K562 (cell line): ENCODE measurements around the gene IPO9. TPM values are rescaled to one million over a fixed set of nuclear protein-coding genes. Genes with fewer than 3 reads are reported as not detected.

ENCODE experiments used
- ATAC-seq: fragments of 200-7000 bp; cut with Tn5 transposase; 3 replicates; pipeline ENCODE4 v1.9.1; 2020; ENCODE audit warnings: moderate library complexity
- BruUV-seq: library from RNA; stranded (reverse); fragments of 400-500 nt; replicated peaks from 2 replicates; lab custom pipeline; 2021; lab: Mats Ljungman, UMichigan
- CTCF ChIA-PET: fragments of 300-600 bp; formaldehyde crosslinking; extraction: SDS; loops from one replicate; lab custom pipeline; 2021; ENCODE audit warnings: low intra/inter-chr PET ratio; lab: Yijun Ruan, JAX
- POLR2A ChIA-PET: fragments of 300-600, 350-650 bp; sonication (Branson Sonifier 250); formaldehyde crosslinking; extraction: SDS; loops from one replicate; lab custom pipeline; 2021; ENCODE audit warnings: antibody characterized with exemption, inconsistent platforms; lab: Yijun Ruan, JAX
- DNase-seq, 4 experiments: peaks; one replicate each; pipeline versions ENCODE4 v3.0.0 to v3.0.0-alpha.2; 2011 to 2018; ENCODE audit warnings: low spot score in 3 of 4, mixed read lengths in 3 of 4; ENCODE audit errors: extremely low read depth in 1 of 4
- FAIRE-seq: peaks from 2 replicates; lab custom pipeline; 2011; peaks lifted over from hg19 to GRCh38; lab: Jason Lieb, UNC
- H2AFZ ChIP-seq: 2 replicates; pipeline ENCODE4 v1.6.0; 2011; ENCODE audit warnings: low read depth, low read length, control low read depth, inconsistent platforms
- H3K27ac ChIP-seq: fragments of 200-600 bp; 3 replicates; pipeline ENCODE4 v1.8.0; 2011; ENCODE audit warnings: low read depth, mild to moderate bottlenecking, control low read depth, inconsistent platforms, low read length, moderate library complexity, mixed read lengths; ENCODE audit errors: extremely low read depth
- H3K27me3 ChIP-seq, 2 experiments: fragments of 300-600 bp in 1 of 2; 2 replicates in 1 of 2; 3 replicates in 1 of 2; pipeline versions ENCODE4 v1.6.0 to v1.8.0; 2011; ENCODE audit warnings: inconsistent platforms in 2 of 2, low read length in 2 of 2, mild to moderate bottlenecking in 1 of 2, mixed read lengths in 1 of 2, moderate library complexity in 1 of 2; ENCODE audit not compliant: control insufficient read depth in 2 of 2, insufficient read depth in 2 of 2
- H3K36me3 ChIP-seq: fragments of 300-600 bp; 3 replicates; pipeline ENCODE4 v1.8.0; 2011; ENCODE audit warnings: mild to moderate bottlenecking, low read length, inconsistent platforms; ENCODE audit not compliant: control insufficient read depth, insufficient read depth
- H3K4me1 ChIP-seq, 2 experiments: fragments of 200-600 bp in 1 of 2; replicated peaks in 1 of 2; 2 replicates in 1 of 2; 3 replicates in 1 of 2; pipeline versions ENCODE4 v1.5.1 to v1.8.0; 2011; ENCODE audit warnings: inconsistent platforms in 2 of 2, low read length in 2 of 2, mild to moderate bottlenecking in 1 of 2, mixed read lengths in 1 of 2, moderate library complexity in 1 of 2; ENCODE audit not compliant: control insufficient read depth in 2 of 2, insufficient read depth in 2 of 2
- H3K4me2 ChIP-seq: 2 replicates; pipeline ENCODE4 v1.6.1; 2011; ENCODE audit warnings: low read length, control low read depth, inconsistent platforms, mixed read lengths; ENCODE audit not compliant: insufficient read depth
- H3K4me3 ChIP-seq: fragments of 200-600 bp; sonication (generic), shearing (Covaris generic); 2 replicates; pipeline ENCODE4 v1.5.1; 2016; ENCODE audit warnings: control low read depth, inconsistent platforms
- H3K79me2 ChIP-seq: fragments of 200-600 bp; 3 replicates; pipeline ENCODE4 v1.8.0; 2011; ENCODE audit warnings: low read length, inconsistent platforms; ENCODE audit not compliant: control insufficient read depth, insufficient read depth
- H3K9ac ChIP-seq, 2 experiments: 2 replicates each; pipeline versions ENCODE4 v1.6.0 to v1.6.1; 2011; ENCODE audit warnings: low read depth in 2 of 2, low read length in 2 of 2, control low read depth in 1 of 2, inconsistent platforms in 1 of 2, mild to moderate bottlenecking in 1 of 2, mixed read lengths in 1 of 2; ENCODE audit not compliant: insufficient read depth in 1 of 2
- H3K9me1 ChIP-seq: one replicate; pipeline ENCODE4 v1.6.0; 2011; ENCODE audit warnings: inconsistent platforms, mild to moderate bottlenecking, low read length, moderate library complexity; ENCODE audit not compliant: control insufficient read depth, insufficient read depth
- H3K9me3 ChIP-seq: replicated peaks from 2 replicates; pipeline ENCODE4 v1.5.1; 2011; ENCODE audit warnings: low read depth, low read length, inconsistent platforms; ENCODE audit not compliant: control insufficient read depth, insufficient read depth
- H4K20me1 ChIP-seq: replicated peaks from 2 replicates; pipeline ENCODE4 v1.6.1; 2011; ENCODE audit warnings: low read length, inconsistent platforms, mixed read lengths; ENCODE audit not compliant: control insufficient read depth, insufficient read depth
- C11orf30 ChIP-seq: fragments of 450-650 bp; IDR thresholded peaks from 2 replicates; pipeline ENCODE4 v1.6.1; 2016; ENCODE audit warnings: low read depth, mild to moderate bottlenecking
- GABPB2 ChIP-seq: fragments of 250-450 bp; sonication (Bioruptor Pico); conservative IDR thresholded peaks from 2 replicates; pipeline ENCODE4 v1.5.1; 2021; ENCODE audit warnings: mild to moderate bottlenecking
- HDAC3 ChIP-seq: fragments of 450-650 bp; IDR thresholded peaks from 2 replicates; pipeline ENCODE4 v1.6.1; 2018; ENCODE audit warnings: borderline replicate concordance, mild to moderate bottlenecking, moderate library complexity; ENCODE audit not compliant: partially characterized antibody
- HINFP ChIP-seq: fragments of 450-650 bp; conservative IDR thresholded peaks from 2 replicates; pipeline ENCODE4 v1.6.1; 2016; ENCODE audit warnings: missing genetic modification characterization, low read depth, mild to moderate bottlenecking, control low read depth, missing compliant biosample characterization
- KLF6 ChIP-seq: fragments of 250-450 bp; sonication (Bioruptor Pico); IDR thresholded peaks from 2 replicates; pipeline ENCODE4 v1.4.0; 2020; ENCODE audit warnings: mild to moderate bottlenecking, moderate library complexity, borderline replicate concordance
- MAFG ChIP-seq: fragments of 450-650 bp; conservative IDR thresholded peaks from 2 replicates; pipeline ENCODE4 v1.6.1; 2016; ENCODE audit warnings: missing genetic modification characterization, missing compliant biosample characterization
- POLR2G ChIP-seq: fragments of 200-400 bp; formaldehyde crosslinking; IDR thresholded peaks from 2 replicates; pipeline ENCODE4 v1.6.1; 2017; ENCODE audit warnings: low read depth, mild to moderate bottlenecking, antibody characterized with exemption, low read length, moderate library complexity
- RB1 ChIP-seq: fragments of 450-650 bp; IDR thresholded peaks from 2 replicates; pipeline ENCODE4 v1.6.1; 2017; ENCODE audit warnings: low read depth, mild to moderate bottlenecking
- SIN3A ChIP-seq, 2 experiments: fragments of 150-350 bp in 1 of 2; IDR thresholded peaks; 2 replicates each; pipeline ENCODE4 v1.6.1; 2011 to 2016; ENCODE audit warnings: borderline replicate concordance in 2 of 2, low read depth in 2 of 2, low read length in 2 of 2, mild to moderate bottlenecking in 2 of 2, moderate library complexity in 2 of 2; ENCODE audit not compliant: control insufficient read depth in 1 of 2
- SPI1 ChIP-seq: IDR thresholded peaks from 2 replicates; pipeline ENCODE4 v1.6.1; 2011; ENCODE audit warnings: low read depth, low read length, control low read depth, borderline replicate concordance
- ZNF263 ChIP-seq: sonication (generic); formaldehyde crosslinking; IDR thresholded peaks from 2 replicates; pipeline ENCODE4 v1.8.0; 2022; ENCODE audit warnings: mild to moderate bottlenecking, missing genetic modification reagents, borderline replicate concordance
- ZNF707 ChIP-seq: fragments of 250-450 bp; sonication (Bioruptor Pico); conservative IDR thresholded peaks from 2 replicates; pipeline ENCODE4 v1.8.0; 2022; ENCODE audit warnings: inconsistent platforms, mild to moderate bottlenecking, moderate library complexity
- WGBS: fragments of 100-300 bp; shearing (Covaris generic); methylation state at CpG from one replicate; pipeline ENCODE4 v1.1.6; 2016; ENCODE audit warnings: low coverage, mixed read lengths; ENCODE audit not compliant: insufficient coverage; ENCODE audit errors: missing lambda C conversion rate; 5-methylcytosine and 5-hydroxymethylcytosine counted together
- in situ Hi-C: fragments of 300-500 bp; cut with MboI; formaldehyde crosslinking; loops from 4 replicates; pipeline ENCODE4 v1.15.0; 2018; ENCODE audit warnings: inconsistent platforms, mixed read lengths
- intact Hi-C: fragments of 100-400 bp; cut with micrococcal nuclease; formaldehyde crosslinking; loops from 2 replicates; pipeline ENCODE4 v1.14.2; 2022
- polyA plus RNA-seq, 8 experiments: library from polyadenylated mRNA; depleted of rRNA in 4 of 8; stranded (reverse) in 5 of 8; unstranded in 3 of 8; fragments of >200 nt; fragmentation: Nextera tagmentation in 2 of 8; fragmentation: Illumina TruSeq in 1 of 8; extraction: Ambion mirVana in 2 of 8; extraction: Trizol in 1 of 8; gene quantifications; 2 replicates each; pipeline versions ENCODE4 v1.2.1 to v1.2.3, GENCODE V29; 2011 to 2014; ENCODE audit warnings: inconsistent platforms in 1 of 8, missing spikeins in 1 of 8
- total RNA-seq, 7 experiments: library from RNA; depleted of rRNA in 6 of 7; stranded (reverse); fragments of >200 nt in 6 of 7; fragmentation: Illumina TruSeq in 2 of 7; extraction: Trizol in 2 of 7; gene quantifications; 2 replicates each; pipeline versions ENCODE4 v1.2.1 to v1.2.3, GENCODE V29; 2011 to 2021; ENCODE audit warnings: low replicate concordance in 1 of 7
- TF ChIP-seq, protein P1 (sequence below): fragments of 450-650 bp; IDR thresholded peaks from 2 replicates; pipeline ENCODE4 v1.6.1; 2016; ENCODE audit warnings: mild to moderate bottlenecking

IPO9 gene
- total and polyA plus RNA-seq, 9 of the 15 experiments (the other 6 are each of a cell fraction or from before 2014, with no cell fraction given): 27.9 to 78.6 (median 43.9) TPM

- peak; percentile 59; the same call in 1 of the 2 replicates for TF ChIP-seq SPI1
- TF ChIP-seq ZNF707 (CRISPR knock-in tag): no peak
Measured at GRCh38 chr1:201786824-201787223, 42.1 kb upstream of the IPO9 start (continued).

- WGBS: 34% methylated on average over 17 of the region's 18 CpGs
- ChIA-PET CTCF (no interaction called here), POLR2A (interaction anchor here (0.5 to 1.7 kb wide), 8 partner anchors 10 to 232 kb away, joined by 3 to 9 read pairs (median 4); no protein-coding TSS in a partner anchor)
- no TSS peak for BruUV-seq
- in situ Hi-C loops: loop anchor here (5.0 kb wide), 1 partner anchor 76 kb away; no protein-coding TSS in a partner anchor
- intact Hi-C loops: no loop called here
- H3K36me3 ChIP-seq: peaks cover 9% of the 10 kb centered on the region; the same call in 1 of the 3 replicates
- no peak overlapping the region for H2AFZ ChIP-seq
- TF ChIP-seq C11orf30 (no peak), HDAC3 (no peak), KLF6 (CRISPR knock-in tag) (no peak), SIN3A (IDR thresholded peaks at IDR 0.05; ENCODE audit: borderline replicate concordance in 2 of 2, control insufficient read depth in 1 of 2, low read depth in 2 of 2, low read length in 2 of 2) (no peak), SPI1 (no peak), ZNF263 (CRISPR knock-in tag) (0 out of 2 replicates have a peak, but pooled peaks have one; percentile 16), MAFG (no peak), GABPB2 (no peak), POLR2G (0 out of 2 replicates have a peak, but pooled peaks have one; percentile 24), HINFP (no peak), RB1 (no peak)
- TF ChIP-seq, protein P1, sequence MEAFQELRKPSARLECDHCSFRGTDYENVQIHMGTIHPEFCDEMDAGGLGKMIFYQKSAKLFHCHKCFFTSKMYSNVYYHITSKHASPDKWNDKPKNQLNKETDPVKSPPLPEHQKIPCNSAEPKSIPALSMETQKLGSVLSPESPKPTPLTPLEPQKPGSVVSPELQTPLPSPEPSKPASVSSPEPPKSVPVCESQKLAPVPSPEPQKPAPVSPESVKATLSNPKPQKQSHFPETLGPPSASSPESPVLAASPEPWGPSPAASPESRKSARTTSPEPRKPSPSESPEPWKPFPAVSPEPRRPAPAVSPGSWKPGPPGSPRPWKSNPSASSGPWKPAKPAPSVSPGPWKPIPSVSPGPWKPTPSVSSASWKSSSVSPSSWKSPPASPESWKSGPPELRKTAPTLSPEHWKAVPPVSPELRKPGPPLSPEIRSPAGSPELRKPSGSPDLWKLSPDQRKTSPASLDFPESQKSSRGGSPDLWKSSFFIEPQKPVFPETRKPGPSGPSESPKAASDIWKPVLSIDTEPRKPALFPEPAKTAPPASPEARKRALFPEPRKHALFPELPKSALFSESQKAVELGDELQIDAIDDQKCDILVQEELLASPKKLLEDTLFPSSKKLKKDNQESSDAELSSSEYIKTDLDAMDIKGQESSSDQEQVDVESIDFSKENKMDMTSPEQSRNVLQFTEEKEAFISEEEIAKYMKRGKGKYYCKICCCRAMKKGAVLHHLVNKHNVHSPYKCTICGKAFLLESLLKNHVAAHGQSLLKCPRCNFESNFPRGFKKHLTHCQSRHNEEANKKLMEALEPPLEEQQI: no peak
- DNase-seq: no peak
- H3K27me3 ChIP-seq: peaks cover 0 to 10% of the 10 kb centered on the region in 2 experiments; a peak in 2 of 5 replicates
- H3K4me3 ChIP-seq: no peak overlapping the region
- H3K9me3 ChIP-seq: no peaks in the 10 kb centered on the region
- no peaks in the 10 kb centered on the region for H4K20me1 ChIP-seq
- H3K4me1 ChIP-seq: no peaks in the 10 kb centered on the region
- H3K79me2 ChIP-seq: no peaks in the 10 kb centered on the region
- no peak overlapping the region for H3K27ac ChIP-seq
- H3K9me1 ChIP-seq: no peaks in the 10 kb centered on the region
- no peak for FAIRE-seq
- no peak overlapping the region; a peak in 1 of 4 replicates for H3K9ac ChIP-seq
- no peak for ATAC-seq
- H3K4me2 ChIP-seq: no peak overlapping the region
Measured at GRCh38 chr1:201788296-201788695, 40.7 kb upstream of the IPO9 start.
